HCT116 (cell line): ENCODE data around the gene FGF3. TPM values are rescaled to one million over a fixed set of nuclear protein-coding genes. Genes with fewer than 3 reads are reported as not detected.

Experiments used
- ATAC-seq: fragments of 200-7000 bp; cut with Tn5 transposase; 2 replicates; pipeline ENCODE4 v1.9.1; 2020; ENCODE audit warnings: mild to moderate bottlenecking, moderate library complexity
- BruUV-seq: library from RNA; stranded (reverse); fragments of 400-500 nt; replicated peaks from 2 replicates; lab custom pipeline; 2021; lab: Mats Ljungman, UMichigan
- CTCF ChIA-PET: fragments of 300-600 bp; sonication (Branson Sonifier 250); formaldehyde crosslinking; loops from one replicate; lab custom pipeline; 2021; ENCODE audit warnings: antibody characterized with exemption; lab: Charles Lee
- POLR2A ChIA-PET: fragments of 300-600, 350-600 bp; sonication (Branson Sonifier 250); formaldehyde crosslinking; loops from one replicate; lab custom pipeline; 2021; ENCODE audit warnings: antibody characterized with exemption; lab: Charles Lee
- RAD21 ChIA-PET, 2 experiments: fragments of 300-600 bp; sonication (Branson Sonifier 250); formaldehyde crosslinking; loops; one replicate each; lab custom pipeline; 2023; ENCODE audit warnings: low total read pairs in 2 of 2; ENCODE audit not compliant: uncharacterized antibody in 2 of 2, unreplicated experiment in 2 of 2, low non-redundant PET in 1 of 2; lab: Charles Lee
- DNase-seq: peaks from one replicate; pipeline ENCODE4 v3.0.0-alpha.2; 2010; ENCODE audit warnings: low read depth, low spot score
- H2AFZ ChIP-seq: fragments of 200-600 bp; shearing (Covaris generic), sonication (generic); 2 replicates; pipeline ENCODE4 v1.6.1; 2017; ENCODE audit warnings: low read depth, mixed run types, mixed read lengths, antibody characterized with exemption, low read length; ENCODE audit not compliant: poor library complexity, severe bottlenecking
- H3K27ac ChIP-seq: 2 replicates; pipeline ENCODE4 v1.5.1; 2012; ENCODE audit warnings: low read depth, low read length
- H3K27me3 ChIP-seq: fragments of 200-600 bp; sonication (generic); 2 replicates; pipeline ENCODE4 v1.6.1; 2016; ENCODE audit warnings: mixed run types, low read length, mixed read lengths; ENCODE audit not compliant: insufficient read depth
- H3K36me3 ChIP-seq, 2 experiments: fragments of 200-500 bp in 1 of 2; fragments of 200-600 bp in 1 of 2; sonication (Bioruptor generic) in 1 of 2; sonication (generic) in 1 of 2; 2 replicates each; pipeline versions ENCODE4 v1.5.1 to v1.6.1; 2014 to 2016; ENCODE audit warnings: low read length in 2 of 2, inconsistent platforms in 1 of 2, mixed read lengths in 1 of 2, mixed run types in 1 of 2; ENCODE audit not compliant: insufficient read depth in 2 of 2, control insufficient read depth in 1 of 2
- H3K4me1 ChIP-seq, 2 experiments: fragments of 200-600 bp in 1 of 2; sonication (generic) in 1 of 2; 2 replicates each; pipeline versions ENCODE4 v1.5.1 to v1.6.1; 2012 to 2017; ENCODE audit warnings: low read length in 2 of 2, inconsistent platforms in 1 of 2, mild to moderate bottlenecking in 1 of 2, mixed read lengths in 1 of 2, mixed run types in 1 of 2, moderate library complexity in 1 of 2; ENCODE audit not compliant: insufficient read depth in 2 of 2, control insufficient read depth in 1 of 2
- H3K4me2 ChIP-seq: fragments of 200-600 bp; sonication (generic); 2 replicates; pipeline ENCODE4 v1.6.1; 2017; ENCODE audit warnings: mixed run types, low read length, mixed read lengths
- H3K4me3 ChIP-seq, 2 experiments: fragments of 200-600 bp in 1 of 2; sonication (generic) in 1 of 2; replicated peaks in 1 of 2; 2 replicates each; pipeline ENCODE4 v1.5.1; 2011 to 2016; ENCODE audit warnings: low read length in 2 of 2, control low read depth in 1 of 2, low read depth in 1 of 2, mild to moderate bottlenecking in 1 of 2, mixed read lengths in 1 of 2, mixed run types in 1 of 2
- H3K79me2 ChIP-seq: fragments of 200-600 bp; sonication (generic); 2 replicates; pipeline ENCODE4 v1.6.1; 2017; ENCODE audit warnings: mild to moderate bottlenecking, mixed run types, low read length, moderate library complexity, mixed read lengths; ENCODE audit not compliant: insufficient read depth
- H3K9ac ChIP-seq: fragments of 200-600 bp; sonication (generic); 2 replicates; pipeline ENCODE4 v1.6.1; 2016; ENCODE audit warnings: low read length, mixed read lengths
- H3K9me2 ChIP-seq: fragments of 200-600 bp; sonication (generic), shearing (Covaris generic); 2 replicates; pipeline ENCODE4 v1.6.1; 2017; ENCODE audit warnings: mixed run types, mild to moderate bottlenecking, moderate library complexity; ENCODE audit not compliant: insufficient read depth
- H3K9me3 ChIP-seq, 2 experiments: fragments of 200-500 bp in 1 of 2; fragments of 200-600 bp in 1 of 2; sonication (Bioruptor generic) in 1 of 2; sonication (generic) in 1 of 2; 2 replicates each; pipeline ENCODE4 v1.6.1; 2014 to 2017; ENCODE audit warnings: low read length in 2 of 2, mixed read lengths in 2 of 2, inconsistent platforms in 1 of 2, low read depth in 1 of 2, mild to moderate bottlenecking in 1 of 2, mixed run types in 1 of 2, moderate library complexity in 1 of 2; ENCODE audit not compliant: control insufficient read depth in 1 of 2, insufficient read depth in 1 of 2
- H4K20me1 ChIP-seq: fragments of 200-600 bp; sonication (generic), shearing (Covaris generic); 2 replicates; pipeline ENCODE4 v1.6.1; 2017; ENCODE audit warnings: mixed run types, mild to moderate bottlenecking, moderate library complexity; ENCODE audit not compliant: insufficient read depth
- CTCF ChIP-seq, 3 experiments: fragments of 200-600 bp in 1 of 3; sonication (generic) in 1 of 3; IDR thresholded peaks in 2 of 3; conservative IDR thresholded peaks in 1 of 3; 2 replicates each; pipeline ENCODE4 v1.5.1; 2012 to 2017; ENCODE audit warnings: low read depth in 2 of 3, low read length in 2 of 3, antibody characterized with exemption in 1 of 3, borderline replicate concordance in 1 of 3, control low read depth in 1 of 3, mild to moderate bottlenecking in 1 of 3, mixed read lengths in 1 of 3, mixed run types in 1 of 3, moderate library complexity in 1 of 3; ENCODE audit not compliant: insufficient read depth in 1 of 3
- EZH2 ChIP-seq: fragments of 200-600 bp; sonication (generic); IDR thresholded peaks from 2 replicates; pipeline ENCODE4 v1.6.1; 2017; ENCODE audit warnings: antibody characterized with exemption, mixed run types
- EZH2phosphoT487 ChIP-seq: fragments of 200-600 bp; IDR thresholded peaks from 2 replicates; pipeline ENCODE4 v1.6.1; 2018; ENCODE audit warnings: antibody characterized with exemption, borderline replicate concordance
- POLR2AphosphoS5 ChIP-seq: IDR thresholded peaks from 2 replicates; pipeline ENCODE4 v1.6.1; 2011; ENCODE audit warnings: mild to moderate bottlenecking, low read depth, low read length, moderate library complexity
- SP1 ChIP-seq: IDR thresholded peaks from 2 replicates; pipeline ENCODE4 v1.6.1; 2012; ENCODE audit warnings: low read depth
- TCF7L2 ChIP-seq: IDR thresholded peaks from 2 replicates; pipeline ENCODE4 v1.7.0; 2011; ENCODE audit warnings: borderline replicate concordance, inconsistent platforms; ENCODE audit not compliant: insufficient read depth, insufficient read length; ENCODE audit errors: extremely low read depth
- ZNF274 ChIP-seq: fragments of 200-500 bp; sonication (Bioruptor generic); IDR thresholded peaks from 2 replicates; pipeline ENCODE4 v1.6.1; 2014; ENCODE audit warnings: mild to moderate bottlenecking, low read depth, low read length, inconsistent platforms
- intact Hi-C: fragments of 100-400 bp; cut with micrococcal nuclease; formaldehyde crosslinking; loops from 2 replicates; pipeline ENCODE4 v1.10.0; 2022
- total RNA-seq: library from RNA; stranded (reverse); gene quantifications from one replicate; pipeline ENCODE4 v1.2.1, GENCODE V29; 2021; ENCODE audit not compliant: unreplicated experiment

FGF3 gene
- total RNA-seq, 1 experiment from 2014 or later = not detected

- DNase-seq = no peak
- H3K79me2 ChIP-seq = no peaks in the 10 kb centered on the region
- H3K36me3 ChIP-seq = no peaks in the 10 kb centered on the region
- H3K9me3 ChIP-seq = no peaks in the 10 kb centered on the region
- no peak for ATAC-seq
- CTCF ChIA-PET = interaction anchor here (0.6 to 0.9 kb wide), 2 partner anchors 80 to 90 kb away, joined by 3 to 4 read pairs; no protein-coding TSS in a partner anchor
- H3K9me2 ChIP-seq = no peaks in the 10 kb centered on the region
- no peaks in the 10 kb centered on the region for H3K27me3 ChIP-seq
- H3K9ac ChIP-seq = no peak overlapping the region
- no peak overlapping the region for H3K27ac ChIP-seq
- no peak overlapping the region for H3K4me3 ChIP-seq
- no peak overlapping the region for H2AFZ ChIP-seq
- no peak overlapping the region for H3K4me2 ChIP-seq
- BruUV-seq = no TSS peak
- TF ChIP-seq EZH2phosphoT487 (no peak), CTCF (IDR thresholded peaks at IDR 0.05 in 2 of 3, conservative IDR thresholded peaks at IDR 0.05 in 1 of 3; ENCODE audit: borderline replicate concordance in 1 of 3, insufficient read depth in 1 of 3, low read depth in 2 of 3, low read length in 2 of 3) (no peak), ZNF274 (no peak), TCF7L2 (no peak), EZH2 (no peak), POLR2AphosphoS5 (no peak), SP1 (no peak)
- RAD21 ChIA-PET = no interaction called here
- intact Hi-C loops = no loop called here
- POLR2A ChIA-PET = no interaction called here
- H4K20me1 ChIP-seq = no peaks in the 10 kb centered on the region
- peaks cover 2 to 19% of the 10 kb centered on the region in 2 experiments; a peak in 3 of 4 replicates for H3K4me1 ChIP-seq
Observed at GRCh38 chr11:69797737-69798528, 21.3 kb downstream of the FGF3 start.
